22Rv1 (cell line): ENCODE results near the gene FAT2.

Source experiments
- CTCF ChIP-seq: fragments of 450-650 bp; IDR thresholded peaks from 2 replicates; pipeline ENCODE4 v1.5.1; 2017; ENCODE audit warnings: mild to moderate bottlenecking
- ZFX ChIP-seq: fragments of 450-650 bp; IDR thresholded peaks from 2 replicates; pipeline ENCODE4 v1.6.1; 2017; ENCODE audit warnings: antibody characterized with exemption, borderline replicate concordance

- TF ChIP-seq CTCF (no peak), ZFX (no peak)
These were observed 10.9 kb downstream of the FAT2 start for GRCh38 chr5:151580239-151580638.
